Astrocyte (in vitro differentiated cells and primary cell): Measurements from ENCODE around the gene TIMP2.

ENCODE experiments used
- CTCF ChIP-seq: IDR thresholded peaks from 2 replicates; pipeline ENCODE4 v1.5.1; 2011; ENCODE audit warnings: low read depth, mild to moderate bottlenecking, inconsistent platforms, low read length, moderate library complexity; ENCODE audit not compliant: insufficient read depth
- EZH2 ChIP-seq: IDR thresholded peaks from 2 replicates; pipeline ENCODE4 v1.6.1; 2012; ENCODE audit warnings: mild to moderate bottlenecking, low read length, inconsistent platforms; ENCODE audit not compliant: insufficient read depth

GRCh38 chr17:78868391-78868790 lies 56.8 kb downstream of the TIMP2 start:
- TF ChIP-seq CTCF (no peak), EZH2 (no peak)
